ENCODE data around the gene ANKRD33B. TPM values are rescaled to one million over a fixed set of nuclear protein-coding genes. Genes with fewer than 3 reads are reported as not detected.

Gene ANKRD33B
- total RNA-seq, 1 experiment from 2014 or later, result 10.9 TPM

Other genes starting within 250 kb of the ANKRD33B start
- 144 TPM for gene MARCHF6, start 210.4 kb upstream of the ANKRD33B start, total RNA-seq (2021; ENCODE audit: unreplicated experiment)
- gene ROPN1L, start 122.2 kb upstream of the ANKRD33B start, total RNA-seq (2021; ENCODE audit: unreplicated experiment), result 0.66 TPM
- 59.1 TPM for gene DAP, start 197.2 kb downstream of the ANKRD33B start, total RNA-seq (2021; ENCODE audit: unreplicated experiment)

Measured in HCT116 (cell line).